Cardiac fibroblast (primary cell): ENCODE data around the gene FAM200B.
A peak's percentile ranks its signal among the peaks of the same experiment; 100 is the strongest.
"Not testable (repeated sequence)": the region's sequence is repeated elsewhere in the genome, so short reads cannot be mapped to it uniquely, and the experiment has no call there.

Experiments
- DNase-seq, 2 donors: peaks; one replicate each; pipeline versions ENCODE4 v3.0.0 to v3.0.0-alpha.2; 2010; ENCODE audit warnings: low read depth in 2 of 2
- H3K4me3 ChIP-seq, 2 donors: replicated peaks in 1 of 2; 1 replicate in 1 of 2; 2 replicates in 1 of 2; pipeline ENCODE4 v1.5.1; 2011; ENCODE audit warnings: low read depth in 2 of 2, low read length in 2 of 2, mild to moderate bottlenecking in 2 of 2, moderate library complexity in 1 of 2
- TF ChIP-seq, protein P1 (sequence below): IDR thresholded peaks from one replicate; pipeline ENCODE4 v1.5.1; 2011; ENCODE audit warnings: low read depth, mild to moderate bottlenecking, low read length, inconsistent platforms

The FAM200B gene

DNA sequence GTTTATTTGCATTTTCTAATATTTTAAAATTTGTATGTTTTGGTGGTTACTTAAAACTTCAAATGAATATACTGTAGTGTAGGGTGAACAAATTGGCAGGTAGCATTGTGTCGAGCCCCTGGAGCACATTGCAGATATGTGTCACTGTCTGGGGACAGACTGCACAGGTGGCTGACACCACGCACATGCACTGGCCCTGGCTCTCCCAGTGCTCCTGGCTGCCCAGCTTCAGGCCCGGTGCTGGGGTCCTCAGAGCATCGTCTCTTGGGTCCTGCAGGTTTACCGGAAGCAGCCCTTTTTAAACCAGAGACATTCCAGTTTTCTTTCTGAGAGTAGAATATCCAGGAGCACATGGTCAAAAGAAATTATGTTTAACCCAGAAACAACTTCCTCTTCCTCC lies 36.8 kb downstream of the FAM200B start:
- TF ChIP-seq, protein P1, sequence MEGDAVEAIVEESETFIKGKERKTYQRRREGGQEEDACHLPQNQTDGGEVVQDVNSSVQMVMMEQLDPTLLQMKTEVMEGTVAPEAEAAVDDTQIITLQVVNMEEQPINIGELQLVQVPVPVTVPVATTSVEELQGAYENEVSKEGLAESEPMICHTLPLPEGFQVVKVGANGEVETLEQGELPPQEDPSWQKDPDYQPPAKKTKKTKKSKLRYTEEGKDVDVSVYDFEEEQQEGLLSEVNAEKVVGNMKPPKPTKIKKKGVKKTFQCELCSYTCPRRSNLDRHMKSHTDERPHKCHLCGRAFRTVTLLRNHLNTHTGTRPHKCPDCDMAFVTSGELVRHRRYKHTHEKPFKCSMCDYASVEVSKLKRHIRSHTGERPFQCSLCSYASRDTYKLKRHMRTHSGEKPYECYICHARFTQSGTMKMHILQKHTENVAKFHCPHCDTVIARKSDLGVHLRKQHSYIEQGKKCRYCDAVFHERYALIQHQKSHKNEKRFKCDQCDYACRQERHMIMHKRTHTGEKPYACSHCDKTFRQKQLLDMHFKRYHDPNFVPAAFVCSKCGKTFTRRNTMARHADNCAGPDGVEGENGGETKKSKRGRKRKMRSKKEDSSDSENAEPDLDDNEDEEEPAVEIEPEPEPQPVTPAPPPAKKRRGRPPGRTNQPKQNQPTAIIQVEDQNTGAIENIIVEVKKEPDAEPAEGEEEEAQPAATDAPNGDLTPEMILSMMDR: no peak

GRCh38 chr4:15718959-15719358 lies 37.3 kb downstream of the FAM200B start:
- TF ChIP-seq, protein P1: no peak
- H3K4me3 ChIP-seq: no peak overlapping the region
- DNase-seq: no peak

More for the DNA sequence above, 36.8 kb downstream of the FAM200B start:
- DNase-seq: no peak
- no peak overlapping the region for H3K4me3 ChIP-seq

DNA sequence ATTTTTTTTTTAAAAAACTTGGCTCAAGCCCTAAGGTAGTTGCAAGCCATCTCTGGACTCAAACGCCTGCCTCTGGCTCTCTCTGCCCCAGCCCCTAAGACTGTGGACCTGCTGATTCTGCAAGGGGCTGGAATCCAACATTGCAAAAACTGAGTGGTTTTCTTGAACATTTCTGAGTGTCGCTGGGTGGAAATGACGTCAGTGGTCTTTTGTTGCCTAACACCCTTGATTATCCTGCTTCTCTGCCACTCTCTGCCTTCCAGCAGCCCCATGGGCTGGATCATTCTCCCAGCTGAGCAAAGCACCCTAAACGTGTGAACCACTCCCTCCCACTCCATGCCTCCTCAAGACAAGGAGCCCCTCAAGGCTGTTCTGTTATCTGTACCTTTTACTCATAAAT lies 37.9 kb downstream of the FAM200B start:
- TF ChIP-seq, protein P1: no peak
- peak in 1 of 2 donors; percentile 45 for DNase-seq
- no peak overlapping the region for H3K4me3 ChIP-seq

DNA sequence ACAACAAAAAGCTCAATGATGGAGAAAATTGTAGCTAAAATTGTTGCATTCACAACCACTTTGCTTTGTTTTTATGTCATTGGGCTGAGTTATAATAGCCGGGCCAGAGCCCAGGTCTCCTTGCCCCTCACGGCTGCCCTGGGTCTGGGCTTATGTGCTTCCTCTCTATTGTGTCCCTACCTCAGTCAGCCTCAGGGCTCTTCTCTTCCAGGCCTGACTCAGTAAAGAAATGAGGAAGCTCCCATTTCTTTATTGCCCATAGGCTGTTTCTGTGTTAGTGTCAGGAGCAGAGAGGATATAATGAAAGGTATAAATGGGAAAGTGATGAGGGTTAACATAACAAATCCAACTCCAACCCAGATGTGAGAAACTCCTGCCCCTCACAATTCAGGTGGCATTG lies 39.2 kb downstream of the FAM200B start:
- H3K4me3 ChIP-seq: no peak overlapping the region
- no peak for DNase-seq
- TF ChIP-seq, protein P1: no peak

GRCh38 chr4:15725608-15726007 lies 44.0 kb downstream of the FAM200B start:
- H3K4me3 ChIP-seq: no peak overlapping the region
- peak in 1 of 2 donors; percentile 22 for DNase-seq
- TF ChIP-seq, protein P1: no peak

- TF ChIP-seq, protein P1: peak; percentile 72
- peak; percentile 63 to 64 for DNase-seq
- no peak overlapping the region for H3K4me3 ChIP-seq
These were observed 48.4 kb downstream of the FAM200B start for GRCh38 chr4:15729910-15730533.

DNA sequence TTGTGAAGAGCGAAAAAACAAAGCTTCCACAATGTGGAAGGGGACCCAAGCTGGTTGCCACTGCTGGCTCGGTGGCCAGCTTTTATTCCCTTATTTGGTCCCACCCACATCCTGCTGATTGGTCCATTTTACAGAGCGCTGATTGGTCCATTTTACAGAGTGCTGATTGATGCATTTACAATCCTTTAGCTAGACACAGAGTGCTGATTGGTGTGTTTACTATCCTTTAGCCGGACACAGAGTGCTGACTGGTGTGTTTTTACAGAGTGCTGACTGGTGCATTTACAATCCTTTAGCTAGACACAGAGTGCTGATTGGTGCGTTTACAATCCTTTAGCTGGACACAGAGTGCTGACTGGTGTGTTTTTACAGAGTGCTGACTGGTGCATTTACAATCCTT lies 51.4 kb downstream of the FAM200B start:
- not testable (repeated sequence) for DNase-seq, H3K4me3 ChIP-seq
